ENCODE results near the gene CDKN1B.

Gene CDKN1B

GRCh38 chr12:12764824-12765223, 47.7 kb downstream of the CDKN1B start:
- DNase-seq = no peak

GRCh38 chr12:12770262-12770661, 53.1 kb downstream of the CDKN1B start:
- DNase-seq = no peak

Measured in NCI-H2081 (cell line).